Activated CD4-positive, alpha-beta T cell treated with anti-CD3 and anti-CD28 coated beads for 4 hours (primary cell): ENCODE measurements around the gene PHC3.

ENCODE experiments used
- DNase-seq, 2 donors: peaks; one replicate each; pipeline ENCODE4 v3.0.0-alpha.2; 2020

PHC3 gene

DNA sequence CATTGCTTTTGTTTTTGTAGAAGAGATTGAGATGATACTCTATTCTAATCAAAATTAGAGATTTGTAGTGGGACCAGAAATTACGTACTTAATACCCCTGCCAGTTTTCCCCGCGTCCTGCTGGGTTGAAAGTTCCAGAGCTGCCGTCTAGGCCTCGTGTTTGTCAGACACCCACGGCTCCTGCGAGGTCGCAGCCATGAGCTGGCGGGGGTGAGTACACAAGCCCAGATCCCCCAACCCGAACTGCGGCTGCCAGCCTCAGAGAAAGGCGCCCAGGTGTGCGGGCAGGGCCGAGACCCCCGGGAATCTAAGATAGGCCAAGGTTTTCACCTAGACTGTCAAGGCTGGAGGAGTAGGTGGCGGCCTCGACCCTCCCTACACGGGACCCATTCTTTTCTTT, 117.4 kb downstream of the PHC3 start:
- DNase-seq = no peak

DNA sequence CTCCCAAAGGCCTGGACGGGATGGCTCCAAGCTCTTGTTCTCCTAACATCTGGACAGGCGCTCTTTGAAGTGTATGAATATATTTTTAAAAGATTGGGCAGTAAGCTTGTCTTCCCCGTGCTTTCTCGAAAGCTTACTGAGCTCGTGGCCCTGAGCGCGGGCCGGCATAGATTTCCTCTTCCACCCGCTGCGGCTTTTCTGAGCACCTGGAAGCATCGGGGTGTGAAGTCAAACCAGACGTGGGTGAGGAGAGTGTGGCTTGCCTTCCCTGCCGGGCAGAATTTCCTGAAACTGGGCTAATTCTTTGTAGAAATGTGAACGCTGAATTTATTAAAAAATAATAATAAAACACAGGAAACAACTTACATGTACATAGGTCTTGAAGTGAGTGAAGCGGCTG, 117.8 kb downstream of the PHC3 start:
- no peak for DNase-seq

DNA sequence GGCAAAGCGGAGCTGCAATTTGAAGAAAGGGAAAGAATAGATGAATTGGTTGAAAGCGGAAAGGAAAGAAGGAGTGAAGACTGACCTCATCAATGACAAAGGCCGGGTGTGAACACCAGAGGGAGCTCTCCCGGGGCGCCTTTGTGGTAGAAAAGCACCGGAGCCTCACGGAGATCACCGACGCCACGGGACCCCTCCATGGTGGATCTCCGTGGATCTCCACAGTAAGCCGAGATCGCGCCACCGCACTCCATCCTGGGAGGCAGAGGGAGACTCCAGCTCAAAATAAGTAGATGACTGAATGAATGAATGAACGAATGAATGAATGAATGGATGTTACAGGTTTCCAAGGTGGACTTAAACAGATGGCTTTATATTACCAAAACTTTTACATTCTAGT, 118.8 kb downstream of the PHC3 start:
- no peak for DNase-seq

DNA sequence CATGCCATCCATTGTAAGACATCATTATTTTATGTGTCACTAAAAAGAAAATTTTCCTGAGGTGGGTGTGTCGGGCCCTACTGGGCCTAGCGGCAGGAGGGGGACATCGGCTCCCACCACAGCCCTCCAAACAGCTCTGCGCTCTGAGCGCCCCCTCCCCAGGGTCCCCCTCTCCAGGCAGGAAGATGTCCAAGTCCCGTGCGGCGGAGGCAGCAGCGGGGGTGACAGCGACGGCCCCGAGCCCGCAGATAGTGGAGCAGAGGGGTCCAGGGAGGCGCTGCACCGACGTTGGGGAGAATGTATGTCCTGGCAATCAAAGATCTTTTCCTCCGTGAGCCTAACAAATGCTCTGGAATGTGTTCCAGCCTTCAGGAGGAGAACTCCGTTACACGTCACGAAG, 119.5 kb downstream of the PHC3 start:
- no peak for DNase-seq

DNA sequence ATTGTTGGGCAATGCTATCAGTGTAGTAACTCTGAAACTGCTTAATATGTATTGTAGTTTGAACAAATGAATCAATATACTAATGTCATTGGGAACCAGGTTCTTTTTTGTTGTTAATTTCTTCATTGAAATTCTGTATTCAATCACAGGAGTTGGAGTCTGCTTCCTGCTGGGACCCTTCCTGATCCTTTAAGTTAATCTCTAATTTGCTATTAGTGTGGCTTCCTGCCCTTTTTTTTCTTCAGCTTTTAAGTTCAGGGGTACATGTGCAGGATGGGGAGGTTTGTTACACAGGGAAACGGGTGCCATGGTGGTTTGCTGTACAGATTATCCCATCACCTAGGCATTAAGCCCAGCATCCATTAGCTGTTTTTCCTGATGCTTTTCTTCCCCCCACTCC, 122.1 kb downstream of the PHC3 start:
- DNase-seq = no peak

DNA sequence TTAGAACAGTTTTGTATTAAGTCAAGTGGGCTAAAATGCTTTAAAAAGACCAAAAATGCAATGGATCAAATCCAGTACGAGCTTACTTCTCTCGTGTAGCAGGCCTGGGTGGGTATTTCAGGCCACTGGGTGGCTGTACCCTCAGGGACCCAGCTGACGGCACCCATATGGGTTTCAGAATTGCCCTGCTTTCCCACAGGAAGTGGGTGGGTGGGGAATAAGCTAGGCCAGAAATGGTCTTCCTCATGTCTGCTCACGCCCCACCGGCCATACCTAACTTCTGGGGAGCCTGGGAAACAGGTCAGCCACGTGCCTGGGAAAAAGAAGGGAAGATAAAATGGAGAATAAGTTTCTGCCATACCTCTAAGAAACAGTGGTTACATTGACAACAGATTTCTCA, 123.4 kb downstream of the PHC3 start:
- DNase-seq = no peak

DNA sequence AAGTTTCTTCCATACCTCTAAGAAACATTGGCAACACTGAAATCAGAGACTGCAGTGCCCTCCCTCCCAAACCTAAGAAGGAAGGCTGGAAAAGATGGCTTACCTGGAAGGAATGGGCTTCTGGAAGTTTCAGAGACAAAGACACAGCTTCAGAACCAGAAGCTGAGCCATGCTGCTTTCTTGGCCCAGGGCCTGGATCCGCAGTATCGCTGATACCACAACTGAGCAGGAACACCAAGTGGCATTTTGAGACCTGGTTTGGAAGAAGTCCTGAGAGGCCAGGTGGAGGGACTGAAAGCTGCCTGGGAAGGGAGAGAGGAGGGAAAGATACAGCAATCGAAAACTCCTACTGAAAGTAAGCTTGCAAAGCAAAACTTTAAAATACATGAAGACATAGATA, 124.0 kb downstream of the PHC3 start:
- DNase-seq = no peak

DNA sequence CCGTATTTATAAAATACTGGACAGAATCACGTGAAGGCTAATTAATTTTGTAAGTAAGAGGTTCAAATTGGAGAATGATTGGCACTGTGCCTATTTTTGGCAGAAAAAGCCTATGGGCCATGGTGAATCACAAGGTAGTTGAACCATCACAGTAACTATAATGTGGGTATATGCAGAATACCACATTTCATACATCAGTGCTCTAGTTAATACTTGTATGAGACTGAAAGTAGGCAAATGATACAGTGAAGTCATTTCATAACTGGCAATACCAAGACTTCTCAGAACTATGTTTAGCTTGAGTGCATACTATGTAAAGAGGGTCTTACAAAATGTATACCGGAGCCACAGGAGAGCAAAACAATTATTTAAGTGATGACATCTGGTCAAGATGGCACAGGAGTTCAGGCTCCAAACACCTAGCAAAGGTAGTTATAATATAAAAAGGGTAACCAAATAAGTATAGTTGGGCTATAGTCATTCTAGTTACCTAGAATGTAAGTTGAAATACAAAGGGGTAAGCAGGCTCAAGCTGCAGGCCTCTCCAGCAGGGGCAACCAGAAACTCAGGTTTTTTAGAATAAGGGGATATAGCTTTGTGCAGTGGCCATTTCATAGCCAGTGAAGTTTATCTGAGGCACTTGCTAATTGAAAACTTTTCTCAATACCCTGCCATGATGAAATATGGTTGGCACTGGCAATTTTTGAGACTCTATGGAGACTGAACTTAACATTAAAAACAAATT, 124.7 kb downstream of the PHC3 start:
- DNase-seq = no peak

DNA sequence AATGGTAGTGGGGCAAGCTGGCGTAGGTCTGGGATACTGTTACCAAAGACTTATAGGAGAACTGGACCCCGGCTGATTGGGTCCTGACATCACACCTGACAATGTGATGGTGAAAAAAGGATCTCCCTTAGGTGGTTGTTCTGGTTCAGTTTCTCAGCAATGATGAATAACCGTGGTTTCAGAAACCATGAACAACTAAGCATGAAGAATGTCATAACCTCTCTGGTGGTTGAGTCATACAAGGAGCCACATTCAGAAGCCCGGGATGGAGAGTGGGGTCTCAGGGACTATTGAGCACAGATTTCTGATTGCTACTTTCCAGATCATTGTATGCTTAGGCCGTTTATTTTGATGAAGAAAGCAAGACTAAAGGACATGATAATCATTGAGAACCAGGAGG, 126.3 kb downstream of the PHC3 start:
- DNase-seq = no peak

DNA sequence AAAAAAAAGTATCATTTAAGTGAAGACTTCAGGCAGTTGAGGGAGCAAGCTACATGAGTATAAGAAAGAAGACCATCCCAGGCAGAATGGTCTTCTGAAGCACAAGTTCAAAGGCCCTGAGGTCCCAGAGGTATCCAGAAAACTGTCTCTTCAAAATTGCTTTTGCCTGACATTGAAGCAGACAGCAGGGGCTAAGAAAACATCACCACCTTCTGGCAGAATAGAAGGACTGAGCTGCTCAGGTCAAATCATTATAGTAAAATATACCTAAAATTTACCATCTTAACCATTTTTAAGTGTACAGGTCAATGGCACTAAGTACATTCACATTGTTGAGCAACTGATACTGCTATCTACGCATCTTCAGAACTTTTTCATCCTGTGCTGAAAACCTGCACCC, 127.3 kb downstream of the PHC3 start:
- DNase-seq = no peak

DNA sequence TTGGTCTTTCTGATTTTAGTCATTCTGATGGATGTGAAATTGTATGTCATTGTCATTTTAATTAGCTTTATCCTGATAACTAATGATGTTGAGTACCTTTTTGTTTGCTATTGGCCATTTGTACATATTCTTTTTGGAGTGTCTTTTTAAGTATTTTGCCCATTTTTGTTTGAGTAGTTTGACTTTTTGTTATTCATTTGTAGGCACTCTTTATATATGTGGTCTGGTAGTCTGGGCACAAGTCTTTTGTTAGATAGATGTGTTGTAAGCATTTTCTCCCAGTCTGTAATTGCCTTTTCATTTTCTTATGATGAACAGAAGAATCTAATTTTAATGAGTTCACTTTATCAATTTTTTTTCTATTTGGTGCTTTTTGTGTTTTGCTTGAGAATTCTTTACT, 129.1 kb downstream of the PHC3 start:
- no peak for DNase-seq

DNA sequence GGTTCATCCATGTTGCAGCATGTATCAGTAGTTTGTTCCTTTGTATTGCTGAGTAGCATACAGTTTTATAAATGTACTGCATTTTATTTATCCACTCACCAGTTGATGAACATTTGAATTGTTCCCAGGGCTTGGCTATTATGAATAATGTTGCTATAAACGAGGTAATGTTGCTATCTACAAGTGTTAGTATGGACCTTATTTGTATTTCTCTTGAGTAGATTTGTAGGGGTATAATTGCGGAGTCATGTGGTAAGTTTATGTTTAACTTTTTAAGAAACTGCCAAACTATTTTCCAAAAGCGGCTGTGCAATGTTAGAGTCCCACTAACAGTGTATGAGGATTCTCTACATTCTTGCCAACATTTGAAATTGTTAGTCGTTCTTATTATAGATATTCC, 130.8 kb downstream of the PHC3 start:
- no peak for DNase-seq

DNA sequence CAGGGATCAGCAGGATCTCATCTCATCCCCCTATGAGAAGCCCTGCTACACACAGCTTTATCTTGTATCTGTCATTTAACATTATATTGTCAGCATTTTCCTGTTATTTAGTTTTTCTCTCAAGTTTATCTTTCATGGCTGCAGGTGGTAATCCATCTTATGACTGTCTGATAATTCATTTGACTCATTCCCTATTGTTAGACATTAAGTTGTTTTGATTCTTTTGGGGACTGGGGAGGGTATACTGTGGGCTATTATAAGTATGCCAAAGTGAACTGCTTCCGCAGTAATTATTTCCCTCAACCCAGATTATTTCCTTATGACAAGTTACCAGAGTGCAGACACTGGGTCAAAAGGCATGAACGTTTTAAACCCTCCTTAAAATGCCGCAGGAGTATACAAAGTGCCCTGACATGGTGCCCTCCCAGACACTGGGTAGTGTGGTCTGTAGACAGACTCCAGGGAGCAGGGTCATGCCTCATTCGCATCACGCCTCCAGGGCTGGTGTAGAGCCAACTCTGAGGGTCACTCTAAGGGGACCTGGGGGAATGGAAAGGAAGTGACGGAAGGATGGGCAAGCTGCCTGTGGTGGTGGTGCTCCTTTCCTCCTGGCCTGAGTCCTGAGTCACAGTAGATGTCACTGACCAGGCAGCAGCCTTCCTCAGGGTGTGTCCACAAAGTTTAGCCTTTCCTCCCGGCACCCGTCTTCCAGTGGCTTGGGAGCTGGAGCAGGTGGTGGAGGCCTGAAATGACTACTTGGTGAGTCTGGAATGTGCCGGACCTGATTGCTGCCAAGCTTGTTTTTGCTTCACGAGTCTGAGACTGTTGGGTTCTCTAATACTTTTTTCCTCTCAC, 132.2 kb downstream of the PHC3 start:
- DNase-seq = no peak

DNA sequence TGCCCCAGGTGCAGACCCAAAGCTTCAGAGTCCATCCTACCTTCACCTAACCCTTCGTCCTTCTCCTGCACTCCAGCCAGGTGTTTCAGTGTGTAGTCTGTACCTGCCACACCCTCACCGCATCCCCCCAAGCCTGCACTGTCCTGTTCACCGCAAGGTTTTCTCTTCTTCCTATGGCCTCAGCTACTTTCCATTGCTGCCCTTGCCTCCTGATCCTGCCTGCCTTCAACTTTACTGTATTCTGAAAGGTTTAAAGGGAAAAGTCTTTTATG, 134.5 kb downstream of the PHC3 start:
- DNase-seq = no peak

DNA sequence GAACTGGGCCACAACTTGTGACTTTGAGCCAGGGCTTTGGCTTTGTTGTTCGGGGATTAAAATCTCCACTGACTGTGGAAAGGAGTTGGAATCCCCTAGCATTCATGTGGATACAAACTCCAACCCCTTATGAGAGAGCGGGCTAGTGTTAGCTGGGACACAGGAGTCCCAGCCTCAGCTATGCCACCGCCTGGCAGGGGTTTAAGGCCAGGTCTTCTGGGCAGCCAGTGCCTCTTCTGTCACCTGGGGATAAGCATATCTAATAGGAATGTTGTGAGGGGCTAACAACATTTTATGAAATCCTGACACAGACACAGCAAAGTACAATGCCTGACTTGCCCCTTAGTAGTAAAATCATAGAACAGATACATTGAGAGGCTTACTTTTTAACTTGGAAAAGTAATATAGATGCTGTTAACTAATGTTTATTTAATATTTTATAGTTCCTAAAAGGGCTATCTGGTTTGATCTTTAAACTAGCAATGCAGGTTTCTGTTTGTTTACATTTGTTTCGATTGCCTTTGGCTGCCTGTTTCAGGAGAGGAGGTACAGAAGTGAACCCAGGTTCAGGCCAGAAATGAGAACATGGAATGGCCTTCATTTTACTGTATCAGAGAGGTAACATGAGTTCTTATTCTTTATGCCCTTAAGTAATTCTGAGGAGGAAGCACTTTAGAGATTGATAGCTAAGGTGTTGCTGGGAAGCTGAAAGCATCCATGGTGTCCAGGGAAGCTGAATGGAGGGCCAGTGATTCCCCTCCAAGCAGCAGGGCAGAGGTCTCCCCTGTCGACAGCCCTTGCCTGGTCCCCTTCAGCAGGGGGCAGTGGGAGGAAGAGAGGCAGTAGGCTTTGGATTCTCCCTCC, 135.0 kb downstream of the PHC3 start:
- no peak for DNase-seq

DNA sequence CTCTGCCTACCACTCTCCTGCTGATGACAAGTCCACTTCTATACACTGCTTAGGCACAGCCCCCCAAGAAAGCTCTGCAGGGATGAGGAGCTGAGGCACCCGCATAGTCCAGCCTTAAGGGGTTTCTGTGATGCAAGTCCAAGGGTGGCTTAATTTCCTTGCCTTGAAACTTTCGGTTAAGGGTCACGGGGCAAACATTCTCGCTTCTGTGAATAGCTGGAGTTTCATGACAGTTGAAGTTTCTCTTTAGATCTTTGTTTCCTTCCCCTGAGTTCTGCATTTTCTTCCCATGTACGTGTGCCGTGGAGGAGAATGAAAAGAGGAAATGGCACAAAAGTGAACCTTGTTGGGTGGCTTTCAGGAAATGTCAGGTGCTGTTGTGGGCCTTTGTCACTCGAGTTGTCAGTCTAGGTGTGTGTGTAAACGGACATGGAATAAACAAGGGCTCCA, 136.7 kb downstream of the PHC3 start:
- DNase-seq = no peak

DNA sequence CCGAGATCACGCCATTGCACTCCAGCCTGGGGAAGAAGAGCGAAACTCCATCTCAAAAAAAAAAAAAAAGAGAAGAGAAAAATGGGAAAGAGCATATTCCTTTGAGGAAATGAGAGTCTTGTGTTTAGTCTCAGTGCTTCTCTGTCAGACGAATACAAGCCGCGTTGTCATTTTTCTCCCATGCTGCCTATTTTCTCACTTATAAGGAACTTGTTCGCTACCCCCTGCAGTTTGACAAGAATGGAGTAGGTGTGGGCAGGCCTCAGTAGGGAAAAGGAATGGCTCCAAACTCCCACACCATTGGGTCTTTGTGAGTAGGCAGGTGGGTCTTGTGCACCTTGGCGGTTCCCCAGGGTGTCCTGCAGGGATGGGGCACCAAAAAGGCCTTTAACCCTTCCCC, 137.3 kb downstream of the PHC3 start:
- no peak for DNase-seq

DNA sequence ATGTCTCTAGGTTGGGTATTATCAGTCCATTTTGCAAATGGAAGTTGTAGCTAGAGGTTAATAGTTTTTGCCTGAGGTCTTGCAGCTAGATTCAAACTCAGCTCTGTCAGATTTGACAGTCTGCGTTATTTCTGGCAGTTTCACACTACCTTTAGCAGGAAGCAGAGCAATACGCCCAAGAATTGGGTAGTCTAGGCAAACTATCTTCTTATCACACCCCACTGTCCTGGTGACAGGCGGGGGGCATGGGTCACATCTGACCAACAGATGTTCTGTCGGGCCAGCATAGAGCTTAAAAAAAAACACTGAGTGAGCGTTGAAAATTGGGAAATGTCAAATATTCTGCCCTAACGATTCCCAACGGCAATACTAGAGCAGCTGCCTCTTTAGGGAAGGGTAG, 138.0 kb downstream of the PHC3 start:
- no peak for DNase-seq

DNA sequence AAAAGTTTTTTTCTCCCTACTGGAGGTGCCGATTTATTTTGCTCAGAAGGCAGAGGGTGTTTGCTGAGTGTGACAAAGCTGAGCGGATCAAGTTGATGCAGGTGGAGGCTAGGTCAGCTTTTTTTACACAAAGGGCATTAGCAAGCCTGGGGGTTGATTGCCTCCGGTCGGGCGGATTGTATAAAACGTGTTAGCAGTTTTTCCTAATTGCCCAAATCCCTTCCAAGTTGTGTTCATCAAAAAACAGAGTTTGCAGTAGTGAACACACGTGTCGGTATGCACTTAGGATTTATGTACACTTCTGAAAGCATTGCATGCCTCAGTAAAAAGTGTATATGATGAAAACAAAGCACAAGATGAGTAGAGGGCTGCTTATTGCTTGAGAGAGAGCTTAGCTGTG, 141.1 kb downstream of the PHC3 start:
- no peak for DNase-seq

DNA sequence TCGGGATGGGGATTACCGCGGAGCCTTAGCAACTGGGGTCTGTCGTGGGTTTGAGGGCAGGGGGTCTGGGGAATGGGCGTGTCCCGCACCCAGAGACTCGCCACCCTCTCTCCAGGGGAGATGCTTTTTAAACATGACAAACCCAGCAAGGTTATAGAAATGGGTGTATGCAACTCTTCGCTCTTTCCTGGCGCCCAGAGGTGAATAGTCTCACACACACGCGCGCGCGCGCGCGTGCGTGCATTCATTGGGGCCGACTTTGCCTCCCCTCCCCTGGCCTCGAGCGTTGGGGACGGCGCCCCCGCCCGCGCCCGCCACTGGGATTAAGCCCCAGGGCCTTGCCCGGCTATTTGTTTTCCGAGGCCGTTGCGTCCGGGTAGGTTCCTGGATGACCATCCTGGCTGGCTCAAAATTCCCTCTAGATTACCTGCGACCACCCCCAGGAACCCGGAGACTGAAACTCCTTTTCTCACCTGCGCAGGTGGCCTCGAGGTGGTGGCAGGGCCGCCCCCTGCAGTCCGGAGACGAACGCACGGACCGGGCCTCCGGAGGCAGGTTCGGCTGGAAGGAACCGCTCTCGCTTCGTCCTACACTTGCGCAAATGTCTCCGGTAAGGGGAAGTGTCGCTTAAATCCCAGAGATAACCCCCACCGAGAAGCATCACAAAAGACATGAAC, 143.0 kb downstream of the PHC3 start:
- peak; percentile 25 to 27 for DNase-seq
